ENCODE measurements around the gene WDR41.

Gene WDR41

GRCh38 chr5:77426670-77427069 is 65.4 kb downstream of the WDR41 start:
- no peak for DNase-seq
- TF ChIP-seq POLR2A (IDR thresholded peaks at IDR 0.05; ENCODE audit: low read length) (no peak), GATA1 (IDR thresholded peaks at IDR 0.05; ENCODE audit: low read depth, low read length) (no peak)

- TF ChIP-seq POLR2A (IDR thresholded peaks at IDR 0.05; ENCODE audit: low read length) (no peak), GATA1 (IDR thresholded peaks at IDR 0.05; ENCODE audit: low read depth, low read length) (no peak)
- no peak for DNase-seq
Measured at GRCh38 chr5:77425998-77426659, 66.0 kb downstream of the WDR41 start.

DNA sequence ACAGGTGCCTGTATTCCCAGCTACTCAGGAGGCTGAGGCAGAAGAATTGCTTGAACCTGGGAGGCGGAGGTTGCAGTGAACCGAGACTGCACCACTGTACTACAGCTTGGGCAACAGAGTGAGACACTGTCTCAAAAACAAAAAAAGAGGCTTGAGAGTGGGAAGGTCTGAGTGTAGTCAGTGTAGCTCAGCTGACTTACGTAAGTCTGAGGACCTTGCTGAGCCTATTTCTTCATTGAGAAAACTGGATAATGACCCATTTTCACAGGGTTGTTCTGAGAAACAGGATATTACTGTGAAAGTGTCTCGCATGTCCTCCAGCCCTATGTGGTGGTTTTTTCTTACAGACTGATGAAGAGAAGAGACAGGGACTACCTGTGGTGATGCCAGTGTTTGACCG is 66.7 kb downstream of the WDR41 start:
- DNase-seq, result no peak
- no peak for TF ChIP-seq POLR2A (IDR thresholded peaks at IDR 0.05; ENCODE audit: low read length)
- TF ChIP-seq GATA1 (IDR thresholded peaks at IDR 0.05; ENCODE audit: low read depth, low read length), result no peak

DNA sequence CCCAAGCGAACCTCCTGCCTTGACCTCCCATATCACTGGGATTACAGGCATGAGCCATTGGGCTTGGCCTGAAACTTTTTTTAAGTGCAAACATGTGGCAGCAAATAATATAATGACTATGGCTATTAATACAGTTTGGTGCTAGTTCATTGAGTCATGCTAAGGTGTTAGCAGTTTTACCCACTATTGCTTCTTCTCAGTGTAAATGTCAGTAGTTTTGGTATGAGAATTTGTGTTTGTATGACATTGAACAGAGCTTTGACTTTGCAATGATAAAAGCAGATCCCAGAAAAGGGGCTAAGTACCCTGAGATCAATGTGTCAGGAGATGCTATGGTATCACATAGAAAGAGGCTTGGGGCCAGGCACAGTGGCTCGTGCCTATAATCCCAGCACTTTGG is 67.2 kb downstream of the WDR41 start:
- no peak for DNase-seq
- no peak for TF ChIP-seq POLR2A (IDR thresholded peaks at IDR 0.05; ENCODE audit: low read length)
- TF ChIP-seq GATA1 (IDR thresholded peaks at IDR 0.05; ENCODE audit: low read depth, low read length), result no peak

GRCh38 chr5:77423022-77423750 is 68.9 kb downstream of the WDR41 start:
- TF ChIP-seq POLR2A (IDR thresholded peaks at IDR 0.05; ENCODE audit: low read length) (no peak), GATA1 (IDR thresholded peaks at IDR 0.05; ENCODE audit: low read depth, low read length) (no peak)
- DNase-seq, result no peak

DNA sequence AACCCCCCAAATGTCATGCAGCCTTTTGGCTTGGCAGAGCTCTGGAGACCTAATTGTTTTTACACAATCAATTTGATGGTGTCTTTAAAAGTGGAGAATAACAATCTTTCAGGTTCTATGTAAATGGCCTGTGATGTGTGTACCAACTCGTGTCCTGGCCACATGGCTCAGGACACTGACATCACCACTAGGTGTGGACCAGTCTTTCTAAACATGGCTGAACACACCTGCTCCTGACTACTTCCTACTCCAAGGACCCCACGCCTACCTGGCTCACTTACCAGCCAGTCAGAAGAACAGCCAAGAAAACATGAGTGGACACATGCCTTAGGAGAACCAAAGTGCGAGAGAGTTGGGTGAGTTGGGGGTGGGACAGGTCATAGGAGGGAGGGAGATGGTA is 71.2 kb downstream of the WDR41 start:
- no peak for TF ChIP-seq POLR2A (IDR thresholded peaks at IDR 0.05; ENCODE audit: low read length)
- TF ChIP-seq GATA1 (IDR thresholded peaks at IDR 0.05; ENCODE audit: low read depth, low read length), result no peak
- no peak for DNase-seq

- no peak for DNase-seq
- TF ChIP-seq POLR2A (IDR thresholded peaks at IDR 0.05; ENCODE audit: low read length) (no peak), GATA1 (IDR thresholded peaks at IDR 0.05; ENCODE audit: low read depth, low read length) (no peak)
Measured at GRCh38 chr5:77419644-77420582, 72.2 kb downstream of the WDR41 start.

GRCh38 chr5:77418601-77419581 is 73.2 kb downstream of the WDR41 start:
- DNase-seq, result no peak
- TF ChIP-seq POLR2A (IDR thresholded peaks at IDR 0.05; ENCODE audit: low read length), result no peak
- TF ChIP-seq GATA1 (IDR thresholded peaks at IDR 0.05; ENCODE audit: low read depth, low read length), result no peak

DNA sequence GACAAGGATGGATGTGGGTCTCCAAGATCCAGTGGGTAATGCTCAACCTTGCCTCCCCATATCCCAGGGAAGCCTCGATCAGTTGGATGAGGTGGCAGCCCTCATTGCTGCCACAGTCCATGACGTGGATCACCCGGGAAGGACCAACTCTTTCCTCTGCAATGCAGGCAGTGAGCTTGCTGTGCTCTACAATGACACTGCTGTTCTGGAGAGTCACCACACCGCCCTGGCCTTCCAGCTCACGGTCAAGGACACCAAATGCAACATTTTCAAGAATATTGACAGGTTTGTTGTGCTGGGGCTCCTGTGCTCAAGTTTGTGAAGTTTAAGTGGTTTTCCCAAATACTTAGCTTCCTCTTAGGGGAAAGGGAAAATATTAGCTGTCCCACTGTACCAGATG is 74.0 kb downstream of the WDR41 start:
- no peak for DNase-seq
- no peak for TF ChIP-seq GATA1 (IDR thresholded peaks at IDR 0.05; ENCODE audit: low read depth, low read length)
- no peak for TF ChIP-seq POLR2A (IDR thresholded peaks at IDR 0.05; ENCODE audit: low read length)

GRCh38 chr5:77413049-77413448 is 79.1 kb downstream of the WDR41 start:
- TF ChIP-seq POLR2A (IDR thresholded peaks at IDR 0.05; ENCODE audit: low read length) (no peak), GATA1 (IDR thresholded peaks at IDR 0.05; ENCODE audit: low read depth, low read length) (no peak)

GRCh38 chr5:77409870-77410621 is 82.1 kb downstream of the WDR41 start:
- DNase-seq, result no peak
- no peak for TF ChIP-seq POLR2A (IDR thresholded peaks at IDR 0.05; ENCODE audit: low read length)
- TF ChIP-seq GATA1 (IDR thresholded peaks at IDR 0.05; ENCODE audit: low read depth, low read length), result no peak

More at GRCh38 chr5:77413049-77413448, 79.1 kb downstream of the WDR41 start:
- DNase-seq, result no peak

DNA sequence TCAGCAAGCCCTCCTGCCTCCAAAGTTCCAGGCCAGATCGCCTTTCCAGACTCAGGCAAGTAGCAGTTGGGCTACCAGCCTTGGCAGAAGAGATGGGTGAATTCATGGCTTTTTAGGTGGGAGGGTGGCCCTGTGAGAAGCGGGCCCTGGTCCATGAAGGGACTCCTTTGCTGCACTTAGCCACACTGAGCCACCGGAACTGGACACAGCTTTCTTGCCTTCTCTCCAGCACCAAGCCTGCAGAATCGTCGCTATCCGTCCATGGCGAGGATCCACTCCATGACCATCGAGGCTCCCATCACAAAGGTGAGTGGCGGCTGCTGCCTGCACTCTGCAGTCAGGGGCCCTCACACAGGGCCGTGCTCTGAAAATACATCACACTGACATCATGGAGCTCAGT is 85.0 kb downstream of the WDR41 start:
- TF ChIP-seq GATA1 (IDR thresholded peaks at IDR 0.05; ENCODE audit: low read depth, low read length) (no peak), POLR2A (IDR thresholded peaks at IDR 0.05; ENCODE audit: low read length) (no peak)

More for the DNA sequence above, 85.0 kb downstream of the WDR41 start:
- no peak for DNase-seq

Measured in erythroblast (primary cell).